Measurements from ENCODE around the gene CHERP. TPM values are rescaled to one million over a fixed set of nuclear protein-coding genes. Genes with fewer than 3 reads are reported as not detected.

CHERP gene
- total and polyA plus RNA-seq, 2 donors (not counting 1 experiment from before 2014, with no cell fraction given): 38.3 to 98.9 TPM

DNA sequence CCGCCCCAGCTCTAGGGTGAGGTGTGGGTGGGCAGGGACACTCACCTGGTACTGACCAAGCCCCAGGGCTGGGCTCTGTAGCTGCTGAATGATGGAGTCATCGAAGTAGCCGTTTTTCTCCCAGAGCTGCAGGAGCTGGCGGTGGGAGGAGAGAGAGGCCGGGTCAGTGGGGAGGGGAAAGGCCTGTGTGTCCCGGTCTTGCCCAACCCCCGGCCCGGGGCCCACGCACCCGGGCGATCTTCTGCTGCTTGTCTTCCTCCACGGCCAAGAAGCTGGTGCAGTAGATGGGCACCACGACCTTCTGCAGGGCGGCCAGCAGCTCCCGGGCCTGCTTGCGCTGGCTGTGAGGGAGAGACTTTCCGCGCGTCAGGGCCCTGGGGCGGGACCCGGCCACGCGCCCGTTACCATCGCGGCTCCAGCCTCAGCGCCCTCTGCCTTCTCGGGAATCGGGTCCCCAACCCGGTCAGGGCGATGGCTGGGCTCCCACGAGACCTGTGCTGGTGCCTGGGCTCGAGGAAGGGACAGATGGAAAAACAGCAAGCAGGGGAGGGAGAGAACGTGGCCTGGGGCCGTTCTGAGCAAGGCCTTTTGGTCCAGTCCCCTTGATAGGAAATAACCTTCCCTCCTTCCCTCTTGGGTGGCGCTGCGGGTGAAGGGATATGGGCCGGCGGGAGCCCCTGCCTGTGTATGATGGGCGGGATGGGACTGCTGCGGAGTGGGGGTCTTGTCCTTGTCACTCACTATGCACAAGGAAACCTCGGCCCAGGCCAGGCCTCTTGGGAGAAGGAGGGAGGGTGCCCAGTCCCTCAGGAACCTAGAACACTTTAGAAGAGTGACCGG is 11.5 kb downstream of the CHERP start:
- peaks cover 0 to 86% of the 10 kb centered on the region in 2 experiments for H3K36me3 ChIP-seq (replicated peaks in 1 of 2; ENCODE audit: control extremely low read depth in 1 of 2, control insufficient read depth in 1 of 2, extremely low read depth in 1 of 2, insufficient read depth in 2 of 2, low read length in 1 of 2)
- H3K27ac ChIP-seq (ENCODE audit: low read length in 2 of 2): no peak overlapping the region
- ChIA-PET CTCF (interaction anchor here (0.7 kb wide), 1 partner anchor 29 kb away, joined by 3 read pairs; no protein-coding TSS in a partner anchor), POLR2A (no interaction called here)
- H3K9ac ChIP-seq (ENCODE audit: low read length): no peak overlapping the region
- TF ChIP-seq, protein P1, sequence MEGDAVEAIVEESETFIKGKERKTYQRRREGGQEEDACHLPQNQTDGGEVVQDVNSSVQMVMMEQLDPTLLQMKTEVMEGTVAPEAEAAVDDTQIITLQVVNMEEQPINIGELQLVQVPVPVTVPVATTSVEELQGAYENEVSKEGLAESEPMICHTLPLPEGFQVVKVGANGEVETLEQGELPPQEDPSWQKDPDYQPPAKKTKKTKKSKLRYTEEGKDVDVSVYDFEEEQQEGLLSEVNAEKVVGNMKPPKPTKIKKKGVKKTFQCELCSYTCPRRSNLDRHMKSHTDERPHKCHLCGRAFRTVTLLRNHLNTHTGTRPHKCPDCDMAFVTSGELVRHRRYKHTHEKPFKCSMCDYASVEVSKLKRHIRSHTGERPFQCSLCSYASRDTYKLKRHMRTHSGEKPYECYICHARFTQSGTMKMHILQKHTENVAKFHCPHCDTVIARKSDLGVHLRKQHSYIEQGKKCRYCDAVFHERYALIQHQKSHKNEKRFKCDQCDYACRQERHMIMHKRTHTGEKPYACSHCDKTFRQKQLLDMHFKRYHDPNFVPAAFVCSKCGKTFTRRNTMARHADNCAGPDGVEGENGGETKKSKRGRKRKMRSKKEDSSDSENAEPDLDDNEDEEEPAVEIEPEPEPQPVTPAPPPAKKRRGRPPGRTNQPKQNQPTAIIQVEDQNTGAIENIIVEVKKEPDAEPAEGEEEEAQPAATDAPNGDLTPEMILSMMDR (IDR thresholded peaks at IDR 0.05): no peak
- no peak for TF ChIP-seq EZH2 (IDR thresholded peaks at IDR 0.05; ENCODE audit: borderline replicate concordance, insufficient read depth, low read depth, low read length, poor library complexity, severe bottlenecking)
- no peaks in the 10 kb centered on the region for H3K4me1 ChIP-seq (ENCODE audit: control insufficient read depth in 2 of 2, insufficient read depth in 2 of 2, low read length in 2 of 2)
- no peak overlapping the region for H3K4me3 Mint-ChIP-seq
- intact Hi-C loops (cut with micrococcal nuclease): no loop called here
- no peak overlapping the region for H2AFZ ChIP-seq (ENCODE audit: insufficient read depth, low read depth, low read length, poor library complexity, severe bottlenecking)
- H3K27ac Mint-ChIP-seq: no peak overlapping the region
- ATAC-seq (ENCODE audit: low read depth): no peak
- H3K9me3 Mint-ChIP-seq (ENCODE audit: insufficient read depth): no peaks in the 10 kb centered on the region
- H3K79me2 ChIP-seq (ENCODE audit: control insufficient read depth, insufficient read depth, low read length): peaks cover 26% of the 10 kb centered on the region
- H3K4me2 ChIP-seq (replicated peaks; ENCODE audit: low read depth, low read length, poor library complexity, severe bottlenecking): no peak overlapping the region
- H3K4me1 Mint-ChIP-seq: no peaks in the 10 kb centered on the region
- peak; percentile 10 for DNase-seq
- H4K20me1 ChIP-seq (ENCODE audit: control insufficient read depth, insufficient read depth, low read length, poor library complexity, severe bottlenecking): peaks cover 58% of the 10 kb centered on the region
- WGBS (ENCODE audit: insufficient coverage): 98% methylated on average over 33 of the region's 43 CpGs
- no peaks in the 10 kb centered on the region for H3K27me3 Mint-ChIP-seq
- H3K4me3 ChIP-seq (ENCODE audit: control extremely low read depth in 1 of 5, extremely low read depth in 1 of 5, insufficient read depth in 1 of 5, low read depth in 2 of 5, low read length in 4 of 5): no peak overlapping the region
- no peaks in the 10 kb centered on the region for H3K27me3 ChIP-seq (replicated peaks in 1 of 4; ENCODE audit: control extremely low read depth in 1 of 4, control insufficient read depth in 3 of 4, insufficient read depth in 4 of 4, low read length in 3 of 4)
- no peaks in the 10 kb centered on the region for H3K9me3 ChIP-seq (ENCODE audit: control extremely low read depth in 1 of 3, control insufficient read depth in 2 of 3, insufficient read depth in 1 of 3, low read length in 2 of 3)

DNA sequence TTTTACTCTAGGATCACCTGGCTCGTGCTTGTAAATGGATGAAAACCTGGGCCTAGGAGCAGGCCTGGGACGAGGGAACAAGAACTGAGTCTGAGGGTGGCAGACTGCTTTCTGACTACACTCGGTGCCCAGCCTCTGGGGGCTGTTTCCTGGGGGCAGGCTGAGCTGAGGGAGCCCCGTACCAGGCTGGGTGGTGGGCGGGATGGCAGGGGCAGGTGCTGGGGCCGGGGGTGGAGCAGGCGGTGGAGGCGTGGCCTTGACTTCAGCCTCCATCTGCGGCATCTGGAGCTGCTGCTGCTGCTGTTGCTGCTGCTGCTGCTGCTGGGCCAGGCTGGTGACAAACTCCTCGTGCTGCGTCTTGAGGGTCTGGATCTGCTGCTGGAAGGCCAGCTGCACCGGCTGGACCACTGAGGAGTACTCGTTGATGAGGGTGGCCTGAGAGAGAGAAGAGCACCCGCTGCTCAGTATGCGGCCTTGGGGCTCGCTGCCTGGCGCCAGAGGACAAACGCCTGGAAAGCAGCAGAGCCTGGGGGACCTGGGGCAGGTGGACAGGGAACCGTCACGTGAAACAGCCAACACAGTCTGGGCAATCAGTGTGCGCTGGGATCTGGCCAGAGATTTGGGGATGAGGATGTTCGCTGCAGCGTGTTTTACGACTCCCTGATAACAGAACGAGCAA is 12.6 kb downstream of the CHERP start:
- intact Hi-C loops (cut with micrococcal nuclease): no loop called here
- no peak overlapping the region for H3K9ac ChIP-seq (ENCODE audit: low read length)
- no peak overlapping the region for H2AFZ ChIP-seq (ENCODE audit: insufficient read depth, low read depth, low read length, poor library complexity, severe bottlenecking)
- WGBS (ENCODE audit: insufficient coverage): 95% methylated on average over 25 of the region's 25 CpGs
- H3K27me3 ChIP-seq (replicated peaks in 1 of 4; ENCODE audit: control extremely low read depth in 1 of 4, control insufficient read depth in 3 of 4, insufficient read depth in 4 of 4, low read length in 3 of 4): no peaks in the 10 kb centered on the region
- no peaks in the 10 kb centered on the region for H3K9me3 Mint-ChIP-seq (ENCODE audit: insufficient read depth)
- H3K4me3 ChIP-seq (ENCODE audit: control extremely low read depth in 1 of 5, extremely low read depth in 1 of 5, insufficient read depth in 1 of 5, low read depth in 2 of 5, low read length in 4 of 5): no peak overlapping the region
- H3K9me3 ChIP-seq (ENCODE audit: control extremely low read depth in 1 of 3, control insufficient read depth in 2 of 3, insufficient read depth in 1 of 3, low read length in 2 of 3): no peaks in the 10 kb centered on the region
- CTCF ChIA-PET: interaction anchor here (0.9 kb wide), 1 partner anchor 95 kb away, joined by 3 read pairs; no protein-coding TSS in a partner anchor
- H3K27ac ChIP-seq (ENCODE audit: low read length in 2 of 2): no peak overlapping the region
- no peaks in the 10 kb centered on the region for H3K4me1 Mint-ChIP-seq
- DNase-seq (peak; percentile 9), ATAC-seq (ENCODE audit: low read depth) (no peak)
- no peaks in the 10 kb centered on the region for H3K27me3 Mint-ChIP-seq
- H3K36me3 ChIP-seq (replicated peaks in 1 of 2; ENCODE audit: control extremely low read depth in 1 of 2, control insufficient read depth in 1 of 2, extremely low read depth in 1 of 2, insufficient read depth in 2 of 2, low read length in 1 of 2): peaks cover 0 to 88% of the 10 kb centered on the region in 2 experiments
- peaks cover 16% of the 10 kb centered on the region for H3K79me2 ChIP-seq (ENCODE audit: control insufficient read depth, insufficient read depth, low read length)
- H3K4me2 ChIP-seq (replicated peaks; ENCODE audit: low read depth, low read length, poor library complexity, severe bottlenecking): no peak overlapping the region
- no peaks in the 10 kb centered on the region for H3K4me1 ChIP-seq (ENCODE audit: control insufficient read depth in 2 of 2, insufficient read depth in 2 of 2, low read length in 2 of 2)
- peaks cover 56% of the 10 kb centered on the region for H4K20me1 ChIP-seq (ENCODE audit: control insufficient read depth, insufficient read depth, low read length, poor library complexity, severe bottlenecking)
- H3K27ac Mint-ChIP-seq: no peak overlapping the region
- H3K4me3 Mint-ChIP-seq: no peak overlapping the region
- POLR2A ChIA-PET: no interaction called here
- TF ChIP-seq, protein P1 (IDR thresholded peaks at IDR 0.05): no peak
- TF ChIP-seq EZH2 (IDR thresholded peaks at IDR 0.05; ENCODE audit: borderline replicate concordance, insufficient read depth, low read depth, low read length, poor library complexity, severe bottlenecking): no peak
